GOT3 (cell line): ENCODE data around the gene ADCY3.
A peak's percentile ranks its signal among the peaks of the same experiment; 100 is the strongest.
"Not testable (repeated sequence)": the region's sequence is repeated elsewhere in the genome, so short reads cannot be mapped to it uniquely, and the experiment has no call there.

Experiments
- DNase-seq: peaks from one replicate; lab custom pipeline; 2025; ENCODE audit warnings: mixed read lengths; lab: John Stamatoyannopoulos, UW

ADCY3 gene

GRCh38 chr2:24809316-24810007 is 110.6 kb downstream of the ADCY3 start:
- no peak for DNase-seq

- no peak for DNase-seq
Observed at GRCh38 chr2:24806661-24807036, 113.4 kb downstream of the ADCY3 start.

- not testable (repeated sequence) for DNase-seq
Observed at GRCh38 chr2:24805811-24806660, 114.0 kb downstream of the ADCY3 start.

DNA sequence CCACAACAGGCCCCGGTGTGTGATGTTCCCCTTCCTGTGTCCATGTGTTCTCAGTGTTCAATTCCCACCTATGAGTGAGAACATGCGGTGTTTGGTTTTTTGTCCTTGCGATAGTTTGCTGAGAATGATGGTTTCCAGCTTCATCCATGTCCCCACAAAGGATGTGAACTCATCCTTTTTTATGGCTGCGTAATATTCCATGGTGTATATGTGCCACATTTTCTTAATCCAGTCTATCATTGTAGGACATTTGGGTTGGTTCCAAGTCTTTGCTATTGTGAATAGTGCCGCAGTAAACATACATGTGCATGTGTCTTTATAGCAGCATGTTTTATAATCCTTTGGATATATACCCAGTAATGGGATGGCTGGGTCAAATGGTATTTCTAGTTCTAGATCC is 119.5 kb downstream of the ADCY3 start:
- not testable (repeated sequence) for DNase-seq

DNA sequence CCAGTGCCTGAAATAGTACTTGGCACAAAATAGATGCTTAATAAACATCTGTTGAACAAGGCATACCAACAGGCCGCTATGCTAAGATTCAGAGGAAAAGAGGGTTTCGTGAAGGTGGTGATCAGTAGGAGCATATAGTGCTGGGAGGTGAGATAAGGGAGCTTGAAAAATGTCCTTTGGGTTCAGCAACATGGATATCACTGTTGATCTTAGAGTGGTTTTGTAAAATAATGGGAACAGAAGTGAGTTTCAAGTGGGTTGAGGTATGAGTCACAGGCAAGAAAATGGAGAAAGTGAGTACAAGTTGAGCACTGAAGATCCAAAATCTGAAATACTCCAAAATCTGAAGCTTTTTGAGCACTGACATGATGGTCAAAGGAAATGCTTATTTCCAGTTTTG is 122.4 kb downstream of the ADCY3 start:
- DNase-seq = no peak

DNA sequence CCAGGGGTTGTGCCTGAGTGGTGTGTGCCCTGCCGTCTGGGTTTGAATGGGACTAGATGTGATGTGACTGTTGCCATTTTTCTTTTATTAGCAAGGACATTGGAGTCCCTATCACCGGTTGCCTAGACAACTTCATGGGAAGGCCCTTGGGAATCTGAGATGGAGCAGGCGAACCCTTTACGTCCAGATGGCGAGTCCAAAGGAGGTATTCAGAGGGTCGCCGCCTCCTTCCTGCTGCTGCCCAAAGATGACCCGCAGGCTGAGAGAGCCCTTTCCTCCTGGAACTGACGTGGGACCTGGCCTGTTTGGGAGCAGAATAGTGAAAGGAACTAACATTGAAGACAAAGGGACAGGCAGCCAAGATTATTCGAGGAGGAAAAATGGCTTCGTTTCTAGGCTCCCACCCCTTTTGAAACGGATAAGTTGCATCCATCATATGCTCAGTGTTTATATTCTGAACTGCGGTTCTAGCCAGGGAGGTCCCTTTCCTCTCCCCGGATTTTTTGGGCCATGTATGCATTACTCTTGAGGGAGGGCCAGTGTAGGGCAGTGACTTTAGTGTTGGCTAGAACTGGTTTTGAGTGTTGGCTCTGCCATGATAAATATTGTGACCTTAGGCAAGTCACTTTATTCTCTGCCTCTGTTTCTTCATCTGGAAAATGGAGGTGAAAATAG is 126.1 kb downstream of the ADCY3 start:
- DNase-seq = no peak

DNA sequence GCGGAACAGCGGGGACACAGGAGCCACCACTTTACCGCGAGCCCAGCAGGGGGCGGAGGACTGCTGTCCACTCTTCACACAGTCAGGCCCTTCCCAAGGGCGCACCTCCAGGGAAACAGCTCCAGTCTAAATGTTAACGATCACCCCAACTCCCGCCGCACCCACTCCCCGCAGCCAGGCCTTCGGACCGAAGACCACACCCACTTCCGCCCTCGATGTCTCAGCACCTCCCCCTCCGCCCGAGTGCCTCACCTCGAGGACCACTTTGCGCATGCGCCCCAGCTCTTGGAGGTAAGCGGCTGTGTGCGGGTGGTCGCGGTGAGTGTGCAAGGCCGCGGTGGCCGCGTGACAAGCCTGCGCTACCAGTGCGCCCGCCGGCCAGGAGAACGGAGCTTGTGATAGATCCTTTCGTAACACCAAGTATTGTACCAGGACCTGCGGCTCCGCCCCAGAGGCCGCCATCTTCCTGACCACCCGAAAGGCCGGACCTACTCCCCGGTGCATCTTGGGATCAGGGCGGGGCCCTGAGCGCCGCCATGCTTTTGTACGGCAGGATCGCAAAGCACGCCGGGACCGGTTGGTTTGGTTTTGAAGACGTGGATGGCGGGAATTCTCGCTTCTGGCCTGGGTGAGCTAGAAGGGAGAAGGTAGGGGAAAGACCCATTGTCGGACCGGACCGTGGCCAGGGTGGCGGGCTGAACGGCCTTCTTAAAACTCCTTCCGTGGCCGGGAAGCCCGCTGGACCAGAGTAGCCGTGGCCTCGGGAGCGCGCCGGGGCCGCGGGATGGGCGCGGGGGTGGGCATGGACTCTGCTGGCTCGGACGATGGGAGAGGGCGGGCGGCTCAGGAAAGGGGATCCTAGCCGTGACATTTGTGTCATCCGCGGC is 126.9 kb downstream of the ADCY3 start, which contains the start of the genes CENPO and PTRHD1:
Gene CENPO (plus strand): TSS at position 552 of the 887 bp plus-strand sequence. CDS start 495 bp downstream, outside the sequence.
Gene PTRHD1 (minus strand): TSS at position 518 of the 887 bp plus-strand sequence. CDS start 14 bp downstream, at position 504.
- DNase-seq = peak; percentile 98

- no peak for DNase-seq
Observed at GRCh38 chr2:24792542-24792873, 127.5 kb downstream of the ADCY3 start.

DNA sequence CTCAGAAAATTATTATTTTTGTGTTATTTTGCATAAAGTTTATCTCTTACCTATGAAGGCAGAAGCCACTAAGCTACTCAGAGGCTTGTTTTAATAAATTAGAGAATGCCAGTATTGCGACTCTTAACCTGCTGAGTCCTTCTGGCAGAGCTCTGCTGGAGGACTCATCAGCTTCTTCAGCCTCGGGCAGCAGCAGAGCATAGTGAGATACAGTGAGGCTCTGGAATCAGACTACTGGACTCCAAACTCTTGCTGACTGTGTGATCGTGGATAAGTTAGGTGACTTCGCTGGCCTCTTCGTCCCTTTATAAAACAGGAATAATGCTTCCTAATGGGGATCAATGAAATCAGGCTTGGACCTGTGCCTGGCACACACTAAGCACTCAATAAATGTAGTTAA is 128.6 kb downstream of the ADCY3 start:
- no peak for DNase-seq

GRCh38 chr2:24788816-24789215 is 131.2 kb downstream of the ADCY3 start:
- no peak for DNase-seq

DNA sequence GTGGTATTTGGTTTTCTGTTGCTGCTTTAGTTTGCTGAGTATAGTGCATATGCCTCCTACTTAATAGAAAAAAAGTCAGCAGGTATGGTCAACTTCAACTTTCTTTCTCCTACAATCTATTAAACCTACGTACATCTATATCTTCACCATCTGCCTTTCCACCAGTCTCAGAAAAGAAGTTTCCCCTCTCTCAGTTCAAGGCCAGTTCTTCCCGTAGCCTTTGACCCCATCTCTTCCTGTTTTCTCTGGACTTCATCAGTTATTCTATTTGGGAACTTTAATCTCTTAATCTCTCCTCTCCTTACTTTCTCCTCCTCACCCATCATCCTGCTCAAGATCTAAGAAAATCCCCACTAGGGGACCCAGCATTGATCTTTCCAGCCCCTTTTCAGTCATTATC is 132.5 kb downstream of the ADCY3 start:
- no peak for DNase-seq

- DNase-seq = no peak
Observed at GRCh38 chr2:24785671-24786321, 134.2 kb downstream of the ADCY3 start.

GRCh38 chr2:24783641-24784040 is 136.4 kb downstream of the ADCY3 start:
- DNase-seq = no peak

DNA sequence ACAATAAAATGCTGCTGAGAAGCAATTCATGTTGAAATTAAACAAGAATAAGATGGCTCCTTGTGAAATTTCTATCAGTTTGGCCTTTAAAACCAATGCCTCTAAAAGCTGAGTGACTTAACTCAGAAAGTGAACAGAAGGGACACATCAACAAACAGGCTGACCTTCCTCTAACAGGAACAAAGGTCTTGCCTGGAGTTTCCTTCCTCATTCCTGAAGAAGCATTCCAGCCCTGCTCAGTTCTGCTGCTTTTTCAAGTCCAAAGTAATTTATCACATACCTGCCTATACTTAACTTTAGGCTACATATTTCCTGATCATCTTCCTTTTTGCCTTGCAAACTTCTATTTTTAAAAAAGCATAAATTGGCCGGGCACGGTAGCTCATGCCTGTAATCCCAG is 140.9 kb downstream of the ADCY3 start:
- DNase-seq = no peak

- no peak for DNase-seq
Observed at GRCh38 chr2:24774373-24774772, 145.7 kb downstream of the ADCY3 start.

DNA sequence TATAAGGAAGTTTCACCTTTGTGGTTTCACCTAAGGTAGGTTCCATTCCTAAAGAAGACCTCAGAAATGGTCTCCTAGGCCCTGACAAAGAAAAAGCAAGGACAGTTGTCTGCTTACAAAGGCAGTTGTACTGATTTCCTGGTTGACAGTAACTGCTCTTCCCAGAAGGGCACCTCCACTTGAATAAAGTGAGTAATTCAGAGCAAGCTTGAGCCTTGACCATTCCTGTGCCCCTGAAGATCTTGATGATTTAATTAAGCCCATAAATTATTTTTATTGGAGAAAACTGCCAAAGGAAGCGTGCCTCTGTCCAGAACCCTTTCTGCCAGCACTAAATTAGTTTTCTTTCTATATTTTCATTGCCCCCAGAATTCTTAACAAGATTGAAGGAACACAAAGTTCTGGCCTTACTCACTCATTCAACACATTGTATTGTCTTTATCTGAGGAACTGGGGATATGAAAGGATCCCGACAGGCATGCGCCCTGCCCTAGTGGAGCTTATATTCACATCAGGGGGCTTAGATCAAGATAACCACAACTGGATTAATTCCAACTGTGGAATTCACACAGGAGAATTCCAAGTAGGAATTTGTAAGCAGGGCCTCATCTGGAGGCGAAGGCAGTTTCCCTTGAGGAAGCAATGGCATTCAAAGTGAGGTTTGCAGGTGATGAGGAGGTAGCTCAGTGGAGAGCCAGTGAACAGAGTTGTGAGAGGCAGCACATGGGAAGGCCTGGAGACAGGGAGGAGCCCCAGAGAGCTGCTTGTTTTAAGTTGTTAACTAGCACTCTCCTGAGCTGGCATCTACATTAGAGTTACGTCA is 148.1 kb downstream of the ADCY3 start:
- DNase-seq = no peak

GRCh38 chr2:24771061-24771460 is 149.0 kb downstream of the ADCY3 start:
- no peak for DNase-seq
